Measurements from ENCODE around the gene GALNT10. TPM values are rescaled to one million over a fixed set of nuclear protein-coding genes. Genes with fewer than 3 reads are reported as not detected.

Gene GALNT10
- total RNA-seq, 1 donor from 2014 or later: 18.6 TPM

DNA sequence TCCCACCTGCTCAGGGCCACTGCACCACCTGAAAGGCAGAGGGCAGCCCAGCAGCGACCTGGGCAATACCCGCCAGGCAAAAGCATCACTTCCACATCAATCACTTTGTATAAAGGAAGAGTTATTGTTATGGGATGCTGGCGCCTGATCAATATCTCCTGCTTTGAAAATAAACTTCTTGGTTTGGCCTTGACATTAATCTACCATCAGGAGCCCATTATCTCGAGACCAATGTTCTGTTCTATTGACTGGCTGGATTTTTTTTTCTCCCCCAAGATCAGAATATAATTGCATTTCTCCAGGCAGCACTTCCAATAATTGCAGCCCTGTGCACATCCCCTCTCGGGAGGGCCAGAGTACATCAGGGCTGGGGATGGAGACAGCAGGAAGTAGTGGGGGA is 210.8 kb downstream of the GALNT10 start:
- DNase-seq (ENCODE audit: low read depth): no peak

DNA sequence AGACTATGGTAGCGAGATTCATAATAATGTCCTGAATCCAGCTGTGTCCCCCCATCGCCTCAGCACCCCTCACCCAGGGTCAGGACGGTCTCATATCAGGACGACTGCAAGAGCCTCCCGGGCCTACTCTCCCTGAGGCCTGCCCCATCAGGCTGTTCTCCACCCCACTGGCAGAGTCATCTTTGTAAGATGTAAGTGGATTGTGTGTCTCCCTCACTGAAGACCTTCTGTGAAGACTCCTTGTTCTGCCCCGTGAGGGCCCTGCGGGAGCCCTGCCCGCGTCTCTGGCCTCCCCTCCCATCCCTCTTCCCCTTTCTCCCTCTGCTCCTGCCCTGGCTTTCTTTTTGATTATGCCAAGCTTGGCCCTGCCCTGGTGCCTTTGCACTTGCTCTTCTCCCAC is 211.4 kb downstream of the GALNT10 start:
- DNase-seq (ENCODE audit: low read depth): no peak

DNA sequence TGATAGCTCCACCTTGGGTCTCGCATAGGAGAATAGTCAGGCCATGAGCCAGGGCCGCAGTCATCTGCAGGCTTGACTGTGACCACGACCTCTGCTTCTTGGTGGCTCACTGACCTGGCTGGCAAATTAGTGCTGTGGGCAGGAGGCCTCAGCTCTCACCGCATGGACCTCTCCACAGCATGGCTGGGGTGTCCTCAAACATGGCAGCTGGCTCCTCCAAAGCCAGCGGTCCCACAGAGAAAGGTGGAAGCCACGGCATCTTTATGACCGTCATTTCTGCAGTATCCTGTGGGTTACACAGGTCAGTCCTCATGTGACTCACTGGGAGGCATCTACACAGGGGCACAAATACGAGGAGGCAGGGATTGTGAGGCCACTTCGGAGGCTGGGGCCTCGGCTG is 212.1 kb downstream of the GALNT10 start:
- peak; percentile 19 for DNase-seq (ENCODE audit: low read depth)

DNA sequence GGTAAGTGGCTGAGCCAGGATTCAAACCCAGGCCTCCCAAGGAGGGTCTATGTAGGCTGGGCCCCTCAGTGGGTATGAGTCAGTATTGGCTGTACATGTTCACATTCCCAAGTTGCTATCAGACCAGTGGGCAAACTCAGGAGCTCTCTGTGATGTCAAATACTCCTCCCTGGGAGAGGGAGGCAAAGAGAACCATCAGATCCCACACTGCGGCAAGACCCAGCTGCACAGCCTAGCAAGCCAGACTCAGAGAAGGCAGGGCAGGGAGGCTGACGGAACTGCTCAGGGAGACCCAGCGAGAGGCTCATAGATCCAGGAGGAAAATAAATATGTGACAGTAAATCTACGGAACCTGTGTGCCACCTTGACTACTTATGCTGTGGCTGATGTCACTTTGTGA is 212.7 kb downstream of the GALNT10 start:
- no peak for DNase-seq (ENCODE audit: low read depth)

DNA sequence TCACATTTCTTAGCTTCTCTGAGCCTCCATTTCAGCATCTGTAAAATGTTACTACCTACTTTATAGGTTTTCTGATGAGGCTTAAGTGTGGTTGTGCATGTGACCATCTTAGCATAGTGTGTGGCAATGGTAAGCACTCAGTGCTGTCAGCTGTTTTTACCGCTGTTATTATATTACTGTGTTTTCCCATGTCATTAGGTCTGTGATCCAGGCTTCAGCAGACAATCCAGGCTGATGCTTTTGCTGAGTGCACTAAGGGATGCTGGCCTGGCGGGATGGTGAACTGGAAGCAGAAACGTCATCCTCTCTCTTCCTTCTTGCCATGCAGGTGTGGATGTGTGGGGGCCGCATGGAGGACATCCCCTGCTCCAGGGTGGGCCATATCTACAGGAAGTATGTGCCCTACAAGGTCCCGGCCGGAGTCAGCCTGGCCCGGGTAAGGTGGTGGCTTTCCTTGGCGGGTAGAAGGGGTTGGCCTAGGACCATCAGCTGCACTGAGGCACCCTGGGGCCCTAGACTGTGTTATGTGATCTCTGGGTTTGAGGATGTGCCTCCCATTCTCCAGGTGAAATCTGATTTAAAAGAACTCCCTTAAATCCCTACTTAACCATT is 213.3 kb downstream of the GALNT10 start:
- DNase-seq (ENCODE audit: low read depth): peak; percentile 40

DNA sequence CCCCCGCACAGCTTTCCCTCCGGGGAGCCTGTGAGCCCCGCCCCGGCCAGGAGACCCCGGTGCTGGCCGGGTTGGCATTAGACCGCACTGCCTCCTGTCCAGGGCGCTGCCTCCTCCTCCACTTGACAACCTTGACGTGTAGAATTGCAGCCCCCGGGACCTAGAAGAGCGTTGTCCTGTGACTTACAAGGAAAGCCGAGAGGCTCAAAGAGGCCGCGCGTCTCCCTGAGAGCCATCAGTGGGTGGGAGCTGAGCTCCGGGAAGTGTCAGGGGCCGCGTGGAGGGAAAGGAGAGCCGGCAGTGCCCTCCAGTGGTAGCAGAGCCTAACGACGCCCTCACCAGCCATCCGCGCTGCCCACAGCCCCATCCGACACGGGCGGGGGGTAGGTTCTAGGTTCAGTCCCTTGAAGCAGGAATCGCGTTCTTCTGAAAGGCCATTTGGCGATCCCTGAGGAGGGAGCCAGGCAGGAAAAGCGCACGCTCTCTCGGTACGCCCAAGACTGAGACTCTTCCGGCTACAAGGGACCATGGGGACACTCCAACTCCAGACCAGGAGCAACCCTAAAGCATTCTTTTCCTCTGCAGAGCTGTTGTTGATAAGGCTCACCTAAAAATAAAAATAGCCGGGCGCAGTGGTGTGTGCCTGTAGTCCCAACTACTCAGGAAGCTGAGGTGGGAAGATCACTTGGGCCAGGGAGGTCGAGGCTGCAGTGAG is 214.7 kb downstream of the GALNT10 start:
- DNase-seq (ENCODE audit: low read depth): peak; percentile 80

DNA sequence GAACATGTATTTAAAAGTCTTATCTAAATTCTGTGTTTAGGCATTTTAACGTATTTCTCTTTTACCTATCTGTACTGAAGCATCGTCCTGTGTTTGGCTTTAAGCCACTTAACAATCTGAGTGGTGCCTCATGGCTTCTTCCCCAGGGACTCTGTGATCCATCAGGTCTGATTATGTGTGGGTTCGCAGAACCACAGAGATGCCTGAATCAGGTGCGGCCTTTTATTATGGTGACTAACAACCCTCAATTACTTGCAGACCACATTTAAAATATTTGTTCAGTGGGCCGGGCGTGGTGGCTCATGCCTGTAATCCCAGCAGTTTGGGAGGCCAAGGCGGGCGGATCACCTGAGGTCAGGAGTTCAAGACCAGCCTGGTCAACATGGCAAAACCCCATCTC is 215.7 kb downstream of the GALNT10 start:
- peak; percentile 83 for DNase-seq (ENCODE audit: low read depth)

DNA sequence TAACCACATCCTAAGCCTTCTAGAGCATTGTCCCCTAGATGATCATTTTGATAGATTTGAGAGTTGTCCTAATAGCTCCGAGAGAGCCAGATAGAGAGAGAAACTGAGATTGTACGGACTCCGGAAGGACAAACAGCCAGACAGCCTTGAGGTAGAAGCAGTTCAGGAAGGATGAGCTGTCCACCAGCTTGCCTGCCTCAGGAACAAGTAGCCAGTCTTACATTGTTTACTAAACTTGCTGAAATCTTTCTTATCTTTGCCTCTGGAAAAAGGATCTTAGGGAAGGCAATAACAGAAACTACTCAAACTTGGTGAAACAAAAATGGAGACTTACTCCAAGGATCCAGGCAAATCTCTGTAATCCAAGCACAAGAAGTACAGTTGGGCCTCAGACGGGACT is 216.3 kb downstream of the GALNT10 start:
- DNase-seq (ENCODE audit: low read depth): no peak

DNA sequence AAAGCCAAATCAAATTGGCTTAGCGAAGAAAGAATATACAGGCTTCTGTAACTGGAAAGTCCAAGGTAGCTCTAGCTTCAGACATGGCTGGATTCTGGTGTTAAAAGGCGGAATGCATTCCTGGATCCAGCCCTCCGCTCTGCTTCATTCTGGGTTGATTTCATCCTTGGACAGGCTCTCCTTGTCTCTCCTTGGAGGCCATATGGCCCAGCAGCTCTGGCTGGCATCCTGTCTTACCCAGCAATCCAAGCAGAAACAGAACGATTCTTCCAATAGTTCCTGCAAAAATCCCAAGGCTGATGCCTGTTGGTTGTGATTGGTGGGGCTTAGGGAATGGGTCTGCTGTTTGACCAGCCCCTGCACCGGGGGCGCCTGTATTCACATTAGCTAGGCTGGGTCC is 218.3 kb downstream of the GALNT10 start:
- DNase-seq (ENCODE audit: low read depth): no peak

DNA sequence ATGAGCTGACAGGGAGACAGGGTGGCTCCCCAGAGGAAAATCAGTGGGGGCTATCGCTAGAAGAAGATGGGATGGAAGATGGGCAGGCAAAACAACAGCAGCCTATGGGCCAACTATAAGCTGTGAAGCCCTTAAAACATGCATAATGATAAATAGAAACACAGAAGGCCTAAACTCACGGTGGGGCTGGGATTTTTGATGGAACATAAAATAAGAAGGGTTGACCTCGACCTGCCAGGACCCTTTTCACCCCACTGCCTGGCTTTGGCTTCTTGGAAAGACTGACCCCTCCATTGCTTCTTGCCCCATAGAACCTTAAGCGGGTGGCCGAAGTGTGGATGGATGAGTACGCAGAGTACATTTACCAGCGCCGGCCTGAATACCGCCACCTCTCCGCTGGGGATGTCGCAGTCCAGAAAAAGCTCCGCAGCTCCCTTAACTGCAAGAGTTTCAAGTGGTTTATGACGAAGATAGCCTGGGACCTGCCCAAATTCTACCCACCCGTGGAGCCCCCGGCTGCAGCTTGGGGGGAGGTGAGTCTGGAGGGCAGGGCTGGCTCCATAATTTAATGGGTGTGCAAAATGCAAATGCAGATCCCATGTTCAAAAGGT is 218.8 kb downstream of the GALNT10 start:
- DNase-seq (ENCODE audit: low read depth): no peak

DNA sequence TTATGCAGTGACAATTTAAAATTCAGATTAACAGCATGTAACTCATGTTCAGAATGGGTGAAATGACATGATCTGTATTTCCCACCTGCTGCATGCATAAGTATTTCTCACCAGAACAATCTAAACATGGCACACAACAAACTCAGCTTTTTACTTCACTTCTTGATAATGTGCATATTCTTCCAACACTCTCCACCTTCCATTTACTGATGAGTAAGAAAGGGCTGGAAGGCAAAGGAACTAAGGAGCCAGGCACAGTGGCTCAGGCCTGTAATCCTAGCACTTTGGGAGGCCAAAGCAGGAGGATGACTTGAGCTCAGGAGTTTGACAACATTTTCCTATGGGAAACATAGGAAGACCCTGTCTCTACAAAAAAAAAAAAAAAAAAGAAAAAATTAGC is 219.5 kb downstream of the GALNT10 start:
- DNase-seq (ENCODE audit: low read depth): no peak

DNA sequence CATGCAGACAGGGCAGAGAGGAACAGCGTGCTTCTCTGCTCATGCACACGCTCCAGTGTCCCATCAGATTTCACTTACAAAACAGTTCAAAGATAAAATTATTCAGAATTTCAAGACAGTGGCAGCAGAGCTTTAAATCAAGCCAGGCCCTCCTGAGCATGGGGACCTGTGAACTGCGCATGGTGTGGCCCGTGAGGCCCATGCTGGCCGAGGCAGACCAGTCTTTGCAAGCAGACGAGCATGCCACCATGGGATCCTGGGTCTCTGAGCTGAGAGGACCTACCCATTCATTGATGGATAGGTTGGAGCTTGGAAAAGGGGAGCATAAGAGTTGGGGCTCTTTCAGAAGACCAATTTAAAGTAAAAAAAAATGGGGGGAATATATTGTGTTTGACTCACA is 220.3 kb downstream of the GALNT10 start:
- no peak for DNase-seq (ENCODE audit: low read depth)

DNA sequence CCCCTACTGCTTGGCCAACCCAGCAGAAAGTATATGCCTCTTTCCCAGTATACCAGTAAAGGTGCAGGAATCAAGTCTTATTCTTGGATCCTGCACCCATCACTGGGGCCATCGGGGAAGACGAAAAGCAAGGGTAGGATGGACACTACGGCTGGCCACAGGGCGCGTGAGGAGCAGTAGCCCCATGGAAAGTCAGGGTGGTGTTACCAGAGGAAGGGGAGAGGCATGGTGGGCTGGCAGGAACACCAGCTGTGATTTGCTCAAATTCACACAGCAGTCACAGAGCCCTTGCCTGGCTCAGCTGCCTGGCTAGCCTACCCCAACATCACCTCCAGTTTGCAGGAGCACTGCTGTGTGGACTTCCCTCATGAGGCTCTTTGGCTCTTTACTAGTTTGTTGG is 220.8 kb downstream of the GALNT10 start:
- no peak for DNase-seq (ENCODE audit: low read depth)

DNA sequence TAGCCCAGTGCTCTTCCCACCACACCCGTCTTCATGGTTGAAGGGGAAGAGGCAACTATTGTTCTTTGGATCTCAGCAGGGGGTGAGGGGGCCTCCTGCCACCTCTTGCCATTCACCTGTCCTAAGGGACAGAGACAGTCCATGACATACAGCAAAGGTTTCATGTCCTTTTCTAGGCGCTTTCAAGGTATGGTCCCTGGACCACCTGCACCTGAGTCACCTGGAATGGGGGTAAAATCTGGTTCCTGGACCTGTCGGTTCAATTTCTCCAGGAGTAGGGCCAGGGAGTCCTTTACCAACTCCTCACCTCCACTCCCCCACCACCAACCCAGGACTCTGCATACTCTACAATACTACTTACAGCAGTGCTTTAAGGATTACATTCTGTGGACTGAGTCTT is 221.8 kb downstream of the GALNT10 start:
- DNase-seq (ENCODE audit: low read depth): no peak

DNA sequence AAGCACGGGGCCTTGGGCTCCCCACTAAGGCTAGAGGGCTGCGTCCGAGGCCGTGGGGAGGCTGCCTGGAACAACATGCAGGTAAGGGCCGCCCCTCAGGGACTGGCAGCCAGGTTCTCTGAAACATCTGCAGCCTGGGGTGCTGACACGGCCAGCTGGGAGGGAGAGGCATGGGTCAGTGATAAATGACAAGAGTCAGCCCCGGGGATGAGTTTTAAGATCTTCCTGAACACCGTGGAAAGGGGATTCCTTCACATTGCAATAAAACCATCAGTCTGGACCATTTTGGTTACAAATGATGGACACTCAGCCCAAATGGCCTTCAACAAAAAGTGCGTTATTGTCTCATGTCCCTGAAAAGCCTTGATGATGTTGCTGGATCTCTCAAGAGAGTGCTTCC is 222.4 kb downstream of the GALNT10 start:
- no peak for DNase-seq (ENCODE audit: low read depth)

DNA sequence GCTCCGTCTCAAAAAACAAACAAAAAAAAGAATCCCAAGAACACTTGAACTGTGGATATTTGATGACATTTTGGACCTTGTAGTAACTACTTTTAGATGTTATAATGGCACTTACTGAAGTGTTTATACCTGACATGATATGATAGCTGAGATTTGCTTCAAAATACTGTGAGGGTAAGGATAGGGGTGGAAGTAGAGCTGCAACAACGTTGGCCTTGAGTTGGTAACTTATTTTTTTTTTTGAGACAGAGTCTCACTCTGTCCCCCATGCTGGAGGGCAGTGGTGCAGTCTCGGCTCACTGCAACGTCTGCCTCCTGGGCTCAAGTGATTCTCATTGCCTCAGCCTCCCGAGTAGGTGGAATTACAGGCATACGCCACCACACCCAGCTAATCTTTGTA is 224.6 kb downstream of the GALNT10 start:
- no peak for DNase-seq (ENCODE audit: low read depth)

DNA sequence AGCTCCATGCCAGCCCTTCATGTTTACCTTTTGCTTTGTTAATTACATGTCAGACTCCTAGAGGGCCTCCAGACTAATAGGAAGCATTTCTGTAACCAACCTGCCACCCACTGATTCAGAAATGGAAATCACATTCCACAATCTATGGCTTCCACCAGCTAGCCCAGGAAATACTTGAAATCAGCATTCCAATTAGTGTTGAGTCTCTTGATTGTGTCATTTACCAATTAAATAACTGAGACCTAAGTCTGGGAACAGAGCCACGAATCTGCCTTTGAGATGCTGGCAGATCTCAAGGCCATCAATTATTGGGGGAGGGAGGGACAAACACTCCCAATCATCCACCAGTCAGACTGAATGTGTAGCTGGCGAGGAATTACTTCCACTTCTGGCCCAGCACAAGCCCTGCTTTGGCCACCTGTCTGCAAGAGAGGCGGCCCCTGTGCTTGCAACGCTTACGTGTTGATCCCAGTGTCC is 227.8 kb downstream of the GALNT10 start:
- DNase-seq (ENCODE audit: low read depth): no peak

DNA sequence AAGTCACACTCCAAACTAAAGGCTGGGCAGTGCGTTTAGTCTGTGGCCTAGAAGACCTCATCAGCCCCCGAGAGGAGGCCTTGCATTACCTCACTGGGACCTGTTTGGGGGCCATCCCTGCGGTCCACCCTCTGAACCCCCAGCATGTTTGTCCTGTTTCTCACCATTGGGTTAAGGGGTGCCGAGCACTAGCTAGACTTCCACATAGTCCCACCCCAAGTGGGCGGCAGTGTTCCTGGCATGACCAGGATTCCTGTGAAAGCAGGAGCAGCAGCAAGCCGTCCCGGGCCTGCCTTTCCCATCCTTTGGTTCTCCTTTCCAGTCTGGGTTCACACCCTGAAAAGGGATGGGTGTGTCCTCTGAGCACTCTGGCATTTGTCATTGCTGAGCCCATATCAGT is 228.7 kb downstream of the GALNT10 start:
- DNase-seq (ENCODE audit: low read depth): no peak

DNA sequence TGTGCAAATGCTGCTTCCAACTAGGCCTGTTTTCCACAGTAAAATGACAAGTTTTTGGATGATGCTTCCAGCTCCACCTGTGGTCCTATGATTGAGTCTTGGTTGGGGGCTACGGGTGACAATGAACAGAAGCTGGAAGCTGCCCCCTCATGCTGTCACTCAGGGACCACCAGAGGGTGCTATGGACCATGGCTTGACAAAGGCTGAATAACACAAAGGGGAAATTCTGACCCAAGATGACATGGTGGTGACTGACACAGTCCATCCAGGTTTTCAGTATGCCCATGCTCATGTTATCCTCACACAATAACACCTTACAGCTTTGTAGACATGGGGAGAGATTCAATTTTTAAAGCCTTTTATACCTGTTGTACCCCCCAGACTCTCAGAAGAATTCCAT is 231.3 kb downstream of the GALNT10 start:
- DNase-seq (ENCODE audit: low read depth): peak; percentile 12

DNA sequence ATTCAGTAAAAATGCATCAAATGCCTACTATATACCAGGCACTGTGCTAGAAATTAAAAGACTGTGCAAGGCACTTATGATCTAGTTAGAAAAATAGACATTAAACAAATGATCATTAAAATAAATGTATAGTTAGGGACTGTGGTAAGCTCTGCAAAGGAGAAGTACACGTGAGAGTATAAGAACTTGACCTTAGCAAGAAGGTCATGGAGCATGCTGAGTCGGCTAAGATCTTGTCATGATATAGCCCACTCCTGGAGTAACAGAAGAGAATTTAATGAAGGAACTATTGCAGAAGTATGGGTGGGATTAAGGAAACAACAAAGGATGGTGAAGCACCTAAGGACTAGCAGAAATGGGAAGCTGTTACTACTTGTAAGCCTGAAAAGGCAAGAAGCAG is 231.8 kb downstream of the GALNT10 start:
- no peak for DNase-seq (ENCODE audit: low read depth)

DNA sequence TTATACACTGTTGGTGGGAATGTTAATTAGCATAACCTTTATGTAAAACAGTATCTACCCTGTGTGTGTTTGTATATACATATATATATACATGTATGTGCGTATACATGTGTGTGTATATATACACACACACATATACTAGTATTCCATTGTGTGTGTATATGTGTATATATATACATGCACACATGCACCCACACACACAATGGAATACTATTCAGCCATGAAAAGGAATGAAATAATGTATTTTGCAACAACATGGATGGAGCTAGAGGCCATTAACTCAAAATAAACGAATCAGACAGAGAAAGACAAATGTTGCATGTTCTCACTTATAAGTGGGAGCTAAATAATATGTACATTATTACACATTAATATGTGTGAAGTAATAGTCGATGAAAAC is 237.7 kb downstream of the GALNT10 start:
- no peak for DNase-seq (ENCODE audit: low read depth)

DNA sequence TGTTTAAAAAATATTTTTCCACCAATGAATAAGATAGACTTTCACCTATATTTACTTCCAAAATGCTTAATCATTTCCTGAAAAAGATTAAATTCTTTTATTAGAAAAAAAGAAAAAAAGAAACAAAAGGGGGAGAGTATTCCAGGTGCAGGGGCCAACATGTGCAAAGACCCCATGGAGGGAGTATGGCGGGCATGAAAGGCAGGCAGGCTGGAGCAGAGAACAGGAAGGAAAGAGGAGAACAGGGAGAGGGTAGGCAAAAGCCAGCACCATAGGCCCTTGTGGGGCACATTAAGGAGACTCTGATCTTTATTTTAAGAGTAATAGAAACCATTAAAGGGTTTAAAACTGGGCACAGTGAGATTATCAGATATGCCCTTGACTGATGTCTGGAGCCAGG is 238.8 kb downstream of the GALNT10 start:
- DNase-seq (ENCODE audit: low read depth): no peak

DNA sequence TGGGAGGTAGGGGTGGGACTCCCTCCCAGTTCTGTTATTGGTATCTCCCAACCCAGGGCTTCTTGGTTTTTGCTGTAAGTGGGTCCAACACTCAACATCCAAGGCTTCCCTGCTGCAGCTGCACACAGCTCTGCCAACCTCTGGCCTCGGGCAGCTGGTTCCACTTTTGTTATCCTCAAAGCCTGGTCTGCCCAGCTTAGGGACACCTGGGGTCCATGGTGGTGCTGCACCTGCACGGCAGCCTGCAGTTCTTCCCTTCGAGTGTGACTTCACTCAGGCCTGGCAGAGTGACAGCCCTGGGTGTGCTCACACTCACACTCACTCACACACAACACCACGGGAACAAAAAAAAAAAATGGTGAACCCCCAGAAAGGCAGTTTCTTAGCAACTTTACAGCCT is 239.9 kb downstream of the GALNT10 start:
- no peak for DNase-seq (ENCODE audit: low read depth)
